Spinal cord (tissue), 10 donors: ENCODE data around the gene TPO. TPM values are rescaled to one million over a fixed set of nuclear protein-coding genes. Genes with fewer than 3 reads are reported as not detected.

Experiments used
- DNase-seq, 6 donors: peaks; one replicate each; pipeline versions ENCODE4 v3.0.0 to v3.0.0-alpha.2; 2013 to 2015; ENCODE audit warnings: low spot score in 6 of 6, low read depth in 4 of 6
- H3K27ac ChIP-seq: one replicate; pipeline ENCODE4 v1.5.1; 2013; ENCODE audit warnings: low read depth, low read length, control low read depth
- H3K27me3 ChIP-seq: one replicate; pipeline ENCODE4 v1.6.1; 2013; ENCODE audit warnings: low read length; ENCODE audit not compliant: control insufficient read depth, insufficient read depth
- H3K36me3 ChIP-seq: one replicate; pipeline ENCODE4 v1.6.1; 2013; ENCODE audit warnings: low read length; ENCODE audit not compliant: control insufficient read depth, insufficient read depth
- H3K4me1 ChIP-seq: one replicate; pipeline ENCODE4 v1.6.1; 2013; ENCODE audit warnings: low read length; ENCODE audit not compliant: control insufficient read depth, insufficient read depth
- H3K4me3 ChIP-seq: one replicate; pipeline ENCODE4 v1.5.1; 2013; ENCODE audit warnings: low read depth, low read length, control low read depth
- H3K9me3 ChIP-seq: one replicate; pipeline ENCODE4 v1.6.1; 2013; ENCODE audit warnings: low read length; ENCODE audit not compliant: control insufficient read depth, insufficient read depth
- WGBS: methylation state at CpG from one replicate; pipeline ENCODE4 v1.1.5; 2013; ENCODE audit warnings: missing lambda C conversion rate; ENCODE audit not compliant: insufficient coverage; 5-methylcytosine and 5-hydroxymethylcytosine counted together
- polyA plus RNA-seq, 2 donors: library from polyadenylated mRNA; unstranded; fragments of 120-200 nt; gene quantifications; one replicate each; pipeline ENCODE4 v1.2.1, GENCODE V29; 2013; ENCODE audit not compliant: insufficient read length in 2 of 2
- total RNA-seq, 2 donors: library from RNA; depleted of rRNA in 1 of 2; stranded (reverse); fragments of 120-200 nt in 1 of 2; fragments of >200 nt in 1 of 2; gene quantifications; one replicate each; pipeline versions ENCODE4 v1.2.3 to v1.2.4, GENCODE V29; 2013 to 2014
- donor health status: healthy.

TPO gene
- total and polyA plus RNA-seq, 4 donors: 0.06 to 0.80 (median 0.29) TPM

DNA sequence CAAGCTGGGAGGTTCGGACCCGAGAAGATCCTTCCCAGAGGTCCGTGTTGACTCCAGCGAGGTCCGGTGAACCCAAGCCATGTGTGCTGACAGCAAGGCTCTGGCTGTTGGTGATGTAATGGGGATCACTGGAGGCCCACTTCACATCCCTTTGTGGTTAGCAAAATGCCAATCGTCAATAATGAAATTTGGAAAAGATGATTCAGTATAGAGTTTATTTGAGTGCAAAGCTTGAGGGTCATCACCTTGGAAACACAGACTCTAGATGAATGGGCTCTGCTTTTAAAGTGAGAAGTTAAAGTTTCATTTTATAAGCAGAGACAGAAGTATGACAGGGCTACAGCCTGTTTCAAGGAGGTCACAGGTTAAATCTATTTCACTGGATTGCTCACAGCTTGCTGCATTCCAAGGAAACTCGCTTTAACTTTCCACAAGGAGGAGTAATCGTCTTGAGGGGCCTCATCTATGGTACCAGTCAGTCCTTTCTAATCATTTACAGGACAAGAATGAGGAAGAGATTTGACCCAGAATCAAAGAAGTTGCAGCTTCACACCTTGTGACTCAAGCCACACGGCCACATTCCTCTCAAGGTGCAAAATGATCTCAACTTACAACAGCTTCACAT, 140.5 kb downstream of the TPO start:
- no peak overlapping the region for H3K27ac ChIP-seq
- DNase-seq: no peak
- no peaks in the 10 kb centered on the region for H3K9me3 ChIP-seq
- no peak overlapping the region for H3K4me3 ChIP-seq
- peaks cover 8% of the 10 kb centered on the region for H3K27me3 ChIP-seq
- peaks cover 15% of the 10 kb centered on the region for H3K4me1 ChIP-seq
- WGBS: 74% methylated on average over 9 of the region's 9 CpGs
- H3K36me3 ChIP-seq: no peaks in the 10 kb centered on the region

DNA sequence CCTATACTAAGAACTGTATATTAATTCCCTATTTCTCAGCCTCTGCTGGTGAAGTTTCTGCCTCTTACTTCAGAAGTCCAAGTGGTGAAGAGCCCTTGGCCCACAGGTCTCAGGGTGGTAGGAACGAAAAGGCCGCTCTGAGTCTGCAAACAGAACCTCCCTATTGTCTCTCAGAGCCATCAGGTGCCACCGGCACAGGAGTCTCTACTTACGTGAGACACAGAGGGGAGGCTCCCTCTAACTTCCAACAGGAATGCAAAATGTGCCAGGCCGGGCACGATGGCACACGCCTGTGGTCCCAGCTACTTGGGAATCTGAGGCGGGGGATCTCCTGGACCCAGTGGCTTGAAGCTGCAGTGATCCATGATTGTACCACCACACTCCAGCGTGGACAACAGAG, 143.0 kb downstream of the TPO start:
- WGBS: 98% methylated on average over 5 of the region's 9 CpGs
- no peaks in the 10 kb centered on the region for H3K9me3 ChIP-seq
- peaks cover under 1% of the 10 kb centered on the region for H3K27me3 ChIP-seq
- no peak for DNase-seq
- peaks cover 6% of the 10 kb centered on the region for H3K4me1 ChIP-seq
- H3K27ac ChIP-seq: no peak overlapping the region
- H3K4me3 ChIP-seq: no peak overlapping the region
- H3K36me3 ChIP-seq: no peaks in the 10 kb centered on the region

DNA sequence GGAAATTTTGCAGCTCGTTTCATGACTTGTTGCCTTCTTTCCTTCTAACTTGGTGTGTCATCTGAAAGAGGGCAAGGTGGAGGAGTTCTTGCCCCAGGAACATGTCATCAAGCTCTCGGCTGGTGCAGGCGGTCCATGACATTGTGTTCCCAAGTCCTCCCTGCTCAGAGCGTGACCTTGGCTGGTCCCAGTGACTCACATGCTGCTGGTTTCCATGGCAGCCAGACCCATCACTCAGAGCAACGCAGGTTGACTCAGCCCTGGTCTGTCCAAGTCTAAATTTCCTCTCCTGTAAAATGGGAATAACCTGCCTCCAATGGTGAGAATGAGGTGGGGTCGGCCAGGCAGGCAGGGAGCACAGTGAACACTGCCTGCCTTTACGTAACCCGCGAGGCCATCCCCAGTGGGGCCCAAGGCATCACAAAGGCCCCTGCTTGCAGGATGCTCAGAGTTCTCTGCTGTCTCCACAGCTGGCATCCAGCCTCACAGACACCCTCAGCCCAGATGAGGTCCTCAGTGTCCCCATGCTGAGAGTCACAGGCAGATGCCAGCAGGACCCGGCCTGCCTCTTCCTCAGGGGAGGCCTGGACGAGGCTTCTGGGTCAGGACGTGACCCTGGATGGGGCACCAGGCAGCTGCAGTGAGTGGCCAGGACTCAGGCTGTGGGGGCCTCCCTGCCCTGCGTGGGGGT, 143.7 kb downstream of the TPO start:
- Histone ChIP-seq H3K27me3 (no peaks in the 10 kb centered on the region), H3K4me3 (no peak overlapping the region), H3K27ac (no peak overlapping the region), H3K4me1 (peaks cover 6% of the 10 kb centered on the region), H3K36me3 (no peaks in the 10 kb centered on the region), H3K9me3 (no peaks in the 10 kb centered on the region)
- 90% methylated on average over 12 of the region's 13 CpGs for WGBS
- no peak for DNase-seq

DNA sequence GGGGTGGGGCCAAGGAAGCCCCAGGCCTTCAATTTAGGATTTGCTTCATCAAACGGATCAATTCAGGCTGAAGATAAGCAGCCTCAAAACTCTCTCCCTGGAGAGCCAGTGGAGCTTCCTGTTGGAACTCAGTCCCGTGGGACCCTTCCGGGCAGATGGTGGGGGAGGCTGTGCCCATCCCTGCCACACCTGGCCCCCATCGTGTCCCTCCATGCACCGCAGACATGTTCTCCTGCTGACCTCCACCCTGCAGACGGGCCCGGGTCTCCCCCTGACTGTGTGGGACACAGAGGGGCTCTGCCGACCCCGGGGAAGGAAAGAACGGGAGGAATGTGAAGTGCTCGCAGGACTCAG, 144.2 kb downstream of the TPO start:
- Histone ChIP-seq H3K36me3 (no peaks in the 10 kb centered on the region), H3K9me3 (no peaks in the 10 kb centered on the region), H3K4me3 (no peak overlapping the region), H3K27me3 (no peaks in the 10 kb centered on the region), H3K27ac (no peak overlapping the region), H3K4me1 (peaks cover 6% of the 10 kb centered on the region)
- WGBS: 90% methylated on average over 9 of the region's 11 CpGs
- DNase-seq: no peak

GRCh38 chr2:1559589-1560175, 146.4 kb downstream of the TPO start:
- no peaks in the 10 kb centered on the region for H3K36me3 ChIP-seq
- H3K4me1 ChIP-seq: peaks cover 9% of the 10 kb centered on the region
- H3K4me3 ChIP-seq: no peak overlapping the region
- H3K9me3 ChIP-seq: no peaks in the 10 kb centered on the region
- no peak for DNase-seq
- WGBS: 95% methylated on average over 15 of the region's 15 CpGs
- no peaks in the 10 kb centered on the region for H3K27me3 ChIP-seq
- H3K27ac ChIP-seq: no peak overlapping the region

GRCh38 chr2:1561259-1561658, 148.0 kb downstream of the TPO start:
- Histone ChIP-seq H3K9me3 (no peaks in the 10 kb centered on the region), H3K27ac (no peak overlapping the region), H3K27me3 (no peaks in the 10 kb centered on the region), H3K36me3 (no peaks in the 10 kb centered on the region), H3K4me1 (peaks cover 9% of the 10 kb centered on the region), H3K4me3 (no peak overlapping the region)
- WGBS: 82% methylated on average over 10 of the region's 14 CpGs
- DNase-seq: no peak

GRCh38 chr2:1561811-1562421, 148.7 kb downstream of the TPO start:
- Histone ChIP-seq H3K4me1 (peaks cover 6% of the 10 kb centered on the region), H3K36me3 (no peaks in the 10 kb centered on the region), H3K27me3 (no peaks in the 10 kb centered on the region), H3K9me3 (no peaks in the 10 kb centered on the region), H3K27ac (no peak overlapping the region), H3K4me3 (no peak overlapping the region)
- 77% methylated on average over 24 of the region's 24 CpGs for WGBS
- DNase-seq: peak in 2 of 6 donors; percentile 32 to 61

DNA sequence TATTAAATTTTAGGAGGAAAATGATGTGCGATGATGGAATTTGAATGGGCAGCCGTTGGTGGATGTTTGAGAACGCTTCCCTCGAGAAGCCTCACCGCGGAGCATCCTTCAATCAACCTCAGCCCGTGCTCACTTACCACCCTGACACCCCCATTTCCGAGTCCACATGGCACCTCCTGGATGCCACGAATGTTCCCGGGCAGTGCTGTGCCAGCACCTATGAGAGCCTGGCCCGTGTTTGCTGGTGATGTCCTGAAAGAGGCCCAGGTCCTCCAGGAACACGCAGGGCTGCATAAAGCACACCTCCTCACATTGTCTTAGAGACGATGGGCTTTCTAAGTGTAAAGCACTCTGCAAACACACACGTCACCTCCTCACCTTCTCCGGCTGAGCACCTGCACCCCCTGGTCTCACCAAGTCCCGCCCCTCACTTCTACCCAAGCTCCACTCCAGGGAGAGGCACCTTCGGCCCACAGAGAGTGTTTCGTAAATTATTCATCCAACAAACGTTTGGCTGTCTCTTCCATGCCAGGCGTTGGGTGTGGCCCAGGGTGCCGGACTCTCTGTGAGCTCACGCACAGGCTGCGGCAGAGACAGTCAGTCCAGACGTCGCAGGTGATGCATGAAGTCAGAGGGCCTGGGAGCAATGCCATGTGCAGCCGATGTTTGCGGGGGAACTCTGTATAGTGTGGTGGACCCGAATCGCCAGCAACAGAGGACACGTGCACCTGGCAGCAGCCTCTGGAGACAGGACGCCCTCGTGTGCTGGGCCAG, 150.0 kb downstream of the TPO start:
- no peaks in the 10 kb centered on the region for H3K27me3 ChIP-seq
- H3K27ac ChIP-seq: no peak overlapping the region
- H3K4me1 ChIP-seq: peaks cover 3% of the 10 kb centered on the region
- no peak for DNase-seq
- H3K9me3 ChIP-seq: no peaks in the 10 kb centered on the region
- WGBS: 92% methylated on average over 29 of the region's 32 CpGs
- H3K4me3 ChIP-seq: no peak overlapping the region
- H3K36me3 ChIP-seq: no peaks in the 10 kb centered on the region
